ENCODE results near the gene RNASEH2C.

GRCh38 chr11:65739022-65739421 is 18.4 kb upstream of the RNASEH2C start:
- TF ChIP-seq CTCF (IDR thresholded peaks at IDR 0.05) (no peak), SIN3A (IDR thresholded peaks at IDR 0.05; ENCODE audit: borderline replicate concordance, insufficient read depth, low read depth, low read length) (no peak), REST (IDR thresholded peaks at IDR 0.05; ENCODE audit: insufficient read depth in 1 of 2, low read depth in 2 of 2, low read length in 1 of 2) (no peak)

All from Panc1 (cell line).